Measurements from ENCODE around the gene CMIP.
"Not testable (repeated sequence)": the region's sequence is repeated elsewhere in the genome, so short reads cannot be mapped to it uniquely, and the experiment has no call there.

Gene CMIP

GRCh38 chr16:81671738-81672597 is 227.4 kb downstream of the CMIP start:
- no peak for FAIRE-seq

DNA sequence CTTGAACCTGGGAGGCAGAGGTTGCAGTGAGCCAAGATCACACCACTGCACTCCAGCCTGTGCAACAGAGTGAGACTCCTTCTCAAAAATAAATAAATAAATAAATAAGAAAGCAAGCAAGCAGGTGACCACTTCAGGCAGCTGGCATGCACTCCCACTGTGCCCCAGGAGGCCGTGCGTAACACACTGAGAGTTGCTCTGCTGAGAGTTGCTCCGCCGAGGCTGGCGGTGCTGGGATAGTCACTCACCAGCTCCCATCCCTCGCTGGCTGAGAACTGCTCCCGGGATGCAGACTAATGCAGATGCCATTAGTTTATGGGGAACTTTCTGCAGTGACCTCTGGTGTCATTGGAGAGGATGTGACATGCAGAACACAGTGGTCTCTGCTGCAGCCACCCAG is 228.8 kb downstream of the CMIP start:
- FAIRE-seq: no peak

DNA sequence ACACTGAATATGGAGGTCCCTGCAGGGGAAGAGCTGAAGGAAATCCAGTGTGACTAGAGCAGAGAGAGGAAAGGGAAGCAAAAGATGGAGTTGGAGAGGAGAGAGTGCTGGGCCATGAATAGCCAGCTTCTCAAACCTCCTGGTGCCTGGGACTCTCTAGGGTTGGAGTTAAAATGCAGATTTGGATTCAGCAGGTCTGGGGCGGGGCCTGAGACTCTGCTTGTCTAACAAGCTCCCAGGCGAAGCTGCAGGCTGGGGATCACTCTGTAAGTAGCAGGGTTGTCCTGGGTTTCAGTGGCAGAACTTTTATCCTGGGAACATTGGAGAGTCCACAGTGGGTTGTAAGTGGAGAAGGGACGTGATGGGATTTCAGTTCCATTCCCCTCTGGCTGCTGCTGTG is 231.1 kb downstream of the CMIP start:
- no peak for FAIRE-seq

GRCh38 chr16:81676066-81676882 is 231.7 kb downstream of the CMIP start:
- no peak for FAIRE-seq

DNA sequence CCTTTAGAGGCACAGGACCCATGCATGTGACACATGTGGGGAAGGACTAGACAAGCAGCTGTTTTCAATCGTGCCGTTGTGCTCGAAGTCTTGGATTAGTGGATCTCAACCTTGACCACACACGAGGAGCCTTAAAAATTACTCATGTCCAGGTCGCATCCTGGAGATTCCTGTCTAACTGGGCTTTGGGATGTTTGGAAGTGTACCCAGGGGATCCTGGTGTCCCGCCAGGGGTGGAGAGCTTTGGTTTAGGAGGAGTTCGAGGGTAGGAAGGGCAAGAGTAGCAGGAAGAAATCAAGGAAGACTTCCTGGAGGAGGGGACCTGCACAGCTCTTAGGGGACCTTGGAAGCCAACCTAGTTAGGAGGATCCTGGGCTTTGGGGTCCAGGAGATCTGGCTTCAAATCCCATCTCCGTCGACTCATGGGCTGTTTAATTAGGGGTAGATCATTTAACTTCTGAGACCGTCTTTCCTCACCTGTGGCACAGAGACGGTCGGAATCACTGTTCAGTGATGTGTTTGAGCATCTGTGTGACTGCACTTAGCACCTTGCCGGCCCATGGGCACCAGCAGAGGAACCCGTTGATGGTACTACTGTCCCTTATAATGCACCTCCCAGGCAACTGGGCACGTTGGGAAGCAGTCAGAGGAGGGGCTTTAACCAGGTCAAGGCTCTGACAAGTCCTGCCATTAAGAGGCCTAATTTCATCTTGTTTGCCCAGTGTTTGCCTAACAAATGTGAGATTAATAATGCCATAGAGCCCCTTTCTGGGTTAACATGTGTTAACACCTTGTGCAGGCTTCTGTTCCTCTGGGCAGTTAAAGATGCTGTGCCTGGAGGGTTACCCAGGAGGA is 232.5 kb downstream of the CMIP start:
- no peak for FAIRE-seq

DNA sequence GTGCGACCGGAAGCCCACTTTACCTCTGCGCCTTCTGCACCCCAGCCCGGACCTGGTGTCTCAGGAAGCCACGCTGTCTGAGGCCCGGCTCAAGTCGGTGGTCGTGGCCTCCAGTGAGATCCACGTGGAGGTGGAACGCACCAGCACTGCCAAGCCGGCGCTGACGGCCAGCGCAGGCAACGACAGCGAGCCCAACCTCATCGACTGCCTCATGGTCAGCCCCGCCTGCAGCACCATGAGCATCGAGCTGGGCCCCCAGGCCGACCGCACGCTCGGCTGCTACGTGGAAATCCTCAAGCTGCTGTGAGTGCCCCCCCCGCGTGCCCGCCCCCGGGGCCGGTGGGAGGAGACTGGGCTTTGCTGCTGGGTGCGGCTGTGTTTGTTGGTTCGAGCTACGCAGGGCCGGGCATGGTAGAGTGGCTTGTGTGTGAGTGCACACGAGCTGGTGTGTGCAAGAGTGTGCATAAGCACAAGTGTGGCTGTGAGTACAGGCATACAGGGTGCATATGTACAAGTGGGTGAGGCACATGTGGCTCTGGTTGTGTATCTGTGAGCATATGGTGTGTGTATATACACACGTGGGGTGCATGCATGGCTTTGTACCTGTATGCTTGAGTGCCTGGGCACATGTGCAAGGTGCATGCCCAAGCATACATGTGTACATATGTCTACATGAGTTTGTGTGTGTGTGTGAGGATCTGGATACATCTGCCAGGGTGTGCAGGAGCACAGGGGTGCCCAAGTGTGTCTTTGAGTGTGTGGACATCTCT is 233.9 kb downstream of the CMIP start:
- no peak for FAIRE-seq

GRCh38 chr16:81679721-81680430 is 235.3 kb downstream of the CMIP start:
- FAIRE-seq: no peak

DNA sequence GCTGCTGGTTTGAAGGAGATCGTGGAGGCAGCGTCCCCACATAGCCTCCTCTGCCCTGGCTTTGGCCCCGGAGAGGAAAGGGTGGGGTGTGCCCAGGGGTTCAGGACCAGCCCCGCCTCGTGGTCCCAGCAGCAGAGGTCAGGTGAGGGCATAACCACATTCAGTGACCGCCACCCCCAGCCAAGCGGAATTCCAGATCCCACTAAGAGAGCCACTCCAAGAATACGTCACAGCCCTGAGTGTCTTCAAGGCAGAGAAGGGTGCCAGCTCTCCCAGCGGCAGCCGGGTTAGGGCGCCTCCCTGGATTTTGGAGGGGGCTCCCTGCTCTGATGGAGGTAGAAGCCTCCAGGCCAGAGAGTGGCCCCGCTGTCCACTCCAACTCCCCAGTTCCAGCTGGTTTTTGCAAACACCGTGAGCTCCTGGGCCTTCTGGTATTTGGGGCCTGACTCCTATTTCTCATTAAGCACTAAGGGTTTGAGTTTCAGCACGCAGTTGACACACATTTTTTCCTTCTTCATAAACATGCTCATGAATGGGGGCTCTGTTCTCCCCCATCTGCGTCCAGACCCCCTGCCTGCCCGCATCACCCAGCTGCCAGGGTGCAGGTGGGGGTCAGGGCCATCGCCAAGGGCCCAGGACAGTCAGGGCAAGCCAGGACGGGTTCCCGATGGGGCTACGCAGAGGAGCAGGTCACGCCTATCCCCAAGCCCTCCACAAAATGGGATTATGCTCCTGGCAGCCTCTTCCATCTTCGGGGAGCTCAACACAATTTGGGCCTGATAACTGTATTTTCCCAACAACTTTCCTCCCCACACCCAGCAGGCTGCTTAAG is 236.1 kb downstream of the CMIP start:
- no peak for FAIRE-seq

DNA sequence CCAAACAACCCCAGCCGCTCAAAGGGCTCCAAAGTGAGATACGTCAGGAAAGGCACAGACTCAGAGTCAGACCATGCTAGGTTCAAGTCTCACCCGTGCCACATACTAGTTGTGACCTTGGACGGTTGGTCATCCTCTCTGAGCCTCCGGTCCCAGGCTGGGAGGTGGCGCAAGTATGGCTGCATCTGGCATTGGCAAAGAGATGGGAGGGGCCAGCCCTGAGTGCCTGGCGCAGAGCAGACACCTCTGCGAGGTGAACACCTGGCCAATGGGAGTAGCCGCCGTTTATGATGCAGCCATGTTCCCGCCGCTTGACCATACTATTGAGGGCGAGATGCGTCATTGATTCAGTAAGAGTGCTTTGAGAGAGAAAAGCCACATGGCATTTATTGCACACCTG is 236.7 kb downstream of the CMIP start:
- FAIRE-seq: no peak

GRCh38 chr16:81684242-81684837 is 239.7 kb downstream of the CMIP start:
- FAIRE-seq: no peak

DNA sequence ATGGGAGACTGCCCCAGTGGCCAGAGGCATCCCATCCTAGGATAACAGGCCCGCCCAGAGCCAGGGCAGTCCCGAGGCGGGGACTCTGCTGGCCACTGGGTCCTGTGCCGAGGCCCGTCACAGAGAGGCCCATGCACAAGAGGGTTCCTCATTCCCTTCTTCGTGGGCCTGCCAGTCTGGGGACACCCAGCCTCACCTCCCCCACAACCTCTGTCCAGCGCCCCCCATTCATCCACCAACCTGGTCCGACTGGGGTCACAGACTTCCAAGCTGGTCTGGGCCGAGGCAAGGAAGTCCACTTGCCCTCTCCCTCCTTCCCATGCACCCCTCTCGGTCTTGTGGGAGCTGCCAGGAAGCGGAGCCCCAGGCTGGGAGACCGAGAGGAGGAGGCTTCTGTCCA is 240.3 kb downstream of the CMIP start:
- FAIRE-seq: no peak

DNA sequence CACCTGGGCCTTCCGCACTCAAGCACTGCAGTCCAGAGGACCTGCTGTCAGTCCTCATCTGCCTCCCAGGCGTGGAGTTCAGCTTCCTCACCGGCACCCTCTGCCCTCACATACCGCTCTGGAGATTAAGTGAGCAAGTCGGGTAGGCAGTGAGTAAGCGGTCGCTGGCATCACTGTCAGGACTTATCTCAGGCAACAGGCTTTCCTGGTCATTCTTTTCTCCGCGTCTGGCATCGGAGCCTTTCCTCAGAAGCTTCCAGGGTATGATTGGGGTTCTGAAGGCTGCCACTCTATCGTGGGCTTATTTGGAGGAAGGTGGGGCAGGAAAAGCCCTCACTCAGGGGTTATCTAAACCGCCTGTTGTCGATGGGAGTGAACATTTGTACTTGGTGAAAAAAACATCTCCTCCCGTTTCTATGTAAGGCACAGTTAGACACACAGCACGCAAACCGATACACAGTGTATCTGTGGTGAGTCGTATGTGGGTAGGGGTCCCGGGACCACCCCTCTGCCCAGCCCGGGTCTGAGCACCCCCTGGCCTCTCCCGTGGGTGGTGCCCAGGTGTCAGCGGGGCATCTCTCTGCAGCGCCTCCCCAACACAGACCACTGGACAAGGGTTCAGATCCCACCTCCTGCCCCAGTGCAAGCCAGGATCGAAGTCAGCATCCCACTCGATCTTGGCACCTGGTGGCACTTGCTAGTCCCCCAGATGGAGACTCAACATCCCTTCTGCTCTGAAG is 242.0 kb downstream of the CMIP start:
- no peak for FAIRE-seq

GRCh38 chr16:81687131-81687456 is 242.5 kb downstream of the CMIP start:
- no peak for FAIRE-seq

GRCh38 chr16:81688182-81688581 is 243.6 kb downstream of the CMIP start:
- FAIRE-seq: no peak

- not testable (repeated sequence) for FAIRE-seq
Measured at GRCh38 chr16:81688839-81689238, 244.2 kb downstream of the CMIP start.

DNA sequence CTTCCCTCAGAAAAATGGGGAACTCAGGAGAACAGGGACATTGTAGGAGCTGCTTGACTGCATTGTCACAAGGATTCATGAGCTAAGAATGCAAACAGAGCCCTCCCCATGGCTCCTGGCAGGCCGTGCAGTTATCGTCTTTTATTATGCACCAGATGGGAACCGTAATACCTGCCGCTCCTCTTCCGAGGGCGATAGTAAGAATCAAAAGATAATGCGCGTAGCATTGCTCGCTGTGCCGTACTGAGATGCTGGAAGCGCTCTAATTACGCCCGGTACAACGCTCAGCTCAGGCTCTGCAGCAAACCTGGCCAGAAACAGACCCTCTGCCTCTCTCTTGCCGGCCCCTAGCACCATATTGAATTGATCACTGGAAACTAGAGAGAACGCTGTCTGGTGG is 247.4 kb downstream of the CMIP start:
- FAIRE-seq: no peak

- no peak for FAIRE-seq
Measured at GRCh38 chr16:81692571-81692970, 248.0 kb downstream of the CMIP start.

DNA sequence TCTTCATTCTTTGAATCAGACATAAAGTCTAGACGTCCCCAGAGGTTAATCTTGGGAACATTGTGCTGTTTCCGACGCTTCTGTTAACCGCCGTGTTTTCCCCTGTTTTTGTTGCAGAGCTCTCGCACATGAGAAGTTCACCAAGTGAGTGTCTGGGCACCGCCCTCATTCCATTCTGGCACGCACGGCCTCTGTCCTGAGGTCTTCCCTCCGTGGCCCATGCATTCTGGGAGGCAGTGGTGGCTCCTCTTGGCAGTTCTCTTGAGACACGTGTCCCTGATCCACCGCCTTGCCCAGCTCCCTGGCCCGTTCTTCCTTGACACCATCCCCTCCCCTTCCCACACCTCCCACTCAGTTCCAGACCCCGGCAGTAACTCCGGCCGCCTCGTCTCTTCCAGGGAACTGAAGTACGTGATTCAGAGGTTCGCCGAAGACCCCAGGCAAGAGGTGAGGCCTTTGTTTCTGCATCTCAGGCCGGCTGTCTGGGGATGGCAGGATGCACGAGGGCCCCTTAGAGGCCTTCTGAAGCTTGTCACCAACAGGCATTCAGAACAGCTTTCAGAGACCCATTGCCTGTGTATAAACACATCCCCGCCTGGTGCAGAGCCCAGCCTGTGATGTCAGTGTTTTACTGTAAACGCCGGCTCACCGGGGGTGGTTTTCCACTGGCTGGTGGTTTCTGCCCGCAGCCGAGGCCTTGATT is 248.6 kb downstream of the CMIP start:
- no peak for FAIRE-seq

- FAIRE-seq: no peak
Measured at GRCh38 chr16:81693744-81694303, 249.2 kb downstream of the CMIP start.
